Measurements from ENCODE around the gene SCLY.

SCLY gene

GRCh38 chr2:238077292-238077691, 16.5 kb downstream of the SCLY start:
- no peak for FAIRE-seq

DNA sequence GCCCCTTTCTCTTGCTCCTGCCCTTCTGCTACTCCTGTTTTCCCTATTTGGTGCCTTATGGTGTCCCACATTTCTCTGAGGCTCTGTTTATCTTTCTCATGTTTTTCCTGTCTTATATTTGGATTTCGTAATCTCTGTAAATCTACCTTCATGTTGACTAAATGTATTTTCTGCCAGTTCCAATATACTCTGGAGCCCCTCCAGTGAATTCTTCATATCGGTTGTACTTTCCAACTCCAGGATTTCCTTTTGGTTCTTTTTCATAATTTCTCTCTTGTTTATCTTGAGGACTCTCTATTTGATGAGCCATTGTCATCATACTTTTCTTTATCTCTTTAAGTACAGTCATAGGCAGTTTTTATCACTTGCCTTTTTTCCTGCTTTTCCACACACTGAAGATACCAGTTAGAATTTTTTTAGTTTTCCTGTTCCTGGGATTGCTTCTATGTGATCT, 19.1 kb downstream of the SCLY start:
- no peak for FAIRE-seq

- no peak for FAIRE-seq
Measured at GRCh38 chr2:238080518-238080917, 19.7 kb downstream of the SCLY start.

GRCh38 chr2:238081150-238081549, 20.3 kb downstream of the SCLY start:
- no peak for FAIRE-seq

- no peak for FAIRE-seq
Measured at GRCh38 chr2:238081561-238081960, 20.8 kb downstream of the SCLY start.

- FAIRE-seq, result no peak
Measured at GRCh38 chr2:238082151-238082550, 21.4 kb downstream of the SCLY start.

DNA sequence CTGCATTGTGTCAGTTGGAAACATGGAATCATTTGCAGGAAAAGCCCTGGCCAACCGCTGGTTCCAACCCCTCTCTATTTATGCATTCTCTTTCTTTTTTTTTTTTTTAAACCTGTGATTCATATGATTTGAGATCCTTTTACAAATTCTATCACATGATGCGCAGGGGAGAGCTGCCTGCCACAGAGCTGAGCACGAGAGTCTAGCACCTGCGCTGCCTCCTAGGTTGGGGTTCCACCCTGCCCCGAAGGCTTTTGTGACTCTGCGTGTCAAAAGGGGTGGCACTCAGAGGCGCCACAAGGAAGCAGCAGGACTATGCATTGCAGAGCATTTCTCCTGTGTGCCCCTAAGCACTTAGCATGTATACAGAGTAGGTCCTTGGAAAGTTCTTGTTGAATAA, 22.0 kb downstream of the SCLY start:
- FAIRE-seq, result no peak

DNA sequence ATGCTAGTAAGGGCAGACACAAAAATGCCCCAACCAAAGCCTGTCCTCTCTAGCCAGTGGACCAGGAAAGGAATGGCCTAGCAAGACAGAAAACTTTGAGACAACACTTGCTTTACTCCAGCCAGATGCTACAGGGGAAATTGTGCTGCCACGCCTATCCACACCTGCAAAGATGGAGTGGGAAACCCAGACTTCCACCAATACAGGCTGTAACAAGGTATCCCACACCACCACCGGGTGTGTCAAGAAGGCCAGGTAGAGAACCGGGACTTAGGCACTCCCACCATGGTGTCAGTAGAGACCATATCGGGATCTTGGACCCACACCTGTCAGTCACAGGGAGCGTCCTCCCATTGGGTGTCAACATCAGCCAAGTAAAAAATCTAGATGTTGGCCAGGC, 23.1 kb downstream of the SCLY start:
- FAIRE-seq, result no peak

DNA sequence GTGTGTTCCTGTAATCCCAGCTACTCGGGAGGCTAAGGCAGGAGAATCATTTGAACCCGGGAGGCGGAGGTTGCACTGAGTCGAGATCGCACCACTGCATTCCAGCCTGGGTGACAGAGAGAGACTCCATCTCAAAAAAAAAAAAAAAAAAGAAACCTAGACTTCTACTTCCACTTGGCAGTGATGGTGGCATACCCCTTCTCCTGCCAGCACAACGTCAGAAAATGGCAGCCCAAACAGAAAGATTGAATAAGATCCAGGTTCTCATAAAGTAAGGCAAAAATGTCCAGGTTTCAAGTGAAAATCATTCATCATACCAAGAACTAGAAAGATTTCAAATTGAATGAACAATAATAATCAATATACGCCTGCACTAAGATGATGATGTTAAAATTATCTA, 24.0 kb downstream of the SCLY start:
- FAIRE-seq, result no peak

DNA sequence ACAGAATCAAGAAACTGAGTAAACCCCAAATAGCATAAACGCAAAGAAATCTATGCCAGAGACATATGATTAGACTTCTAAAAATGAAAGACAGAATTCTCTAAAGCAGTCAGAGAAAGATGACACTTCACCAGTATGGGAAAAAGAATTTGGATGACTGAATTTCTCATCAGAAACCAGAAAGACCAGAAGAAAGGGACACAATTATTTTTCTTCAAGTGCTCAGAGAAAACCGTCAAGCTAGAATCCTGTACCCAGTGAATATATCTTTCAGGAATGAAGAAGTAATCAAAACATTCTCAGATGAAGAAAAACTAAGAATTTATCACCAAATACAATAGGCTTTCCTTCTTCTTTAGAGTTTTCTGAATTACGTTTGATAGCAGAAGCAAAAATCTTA, 25.1 kb downstream of the SCLY start:
- FAIRE-seq, result no peak

DNA sequence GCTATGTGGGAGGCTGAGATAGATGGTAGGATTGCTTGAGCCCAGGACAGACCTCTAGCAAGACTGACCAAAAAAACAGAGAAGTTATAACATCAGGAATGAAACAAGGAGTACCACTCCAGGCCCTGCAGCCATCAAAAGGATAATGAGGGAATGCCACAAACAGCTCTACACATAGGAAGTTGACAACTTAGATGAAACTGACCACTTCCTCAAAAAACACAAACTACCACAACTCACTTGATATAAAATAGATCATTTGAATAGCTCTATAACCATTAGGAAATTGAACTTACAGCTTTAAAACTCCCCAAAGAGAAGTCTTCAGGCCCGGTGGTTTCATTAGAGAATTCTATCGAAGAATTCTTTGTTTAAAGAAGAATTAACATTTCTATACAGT, 26.4 kb downstream of the SCLY start:
- no peak for FAIRE-seq

DNA sequence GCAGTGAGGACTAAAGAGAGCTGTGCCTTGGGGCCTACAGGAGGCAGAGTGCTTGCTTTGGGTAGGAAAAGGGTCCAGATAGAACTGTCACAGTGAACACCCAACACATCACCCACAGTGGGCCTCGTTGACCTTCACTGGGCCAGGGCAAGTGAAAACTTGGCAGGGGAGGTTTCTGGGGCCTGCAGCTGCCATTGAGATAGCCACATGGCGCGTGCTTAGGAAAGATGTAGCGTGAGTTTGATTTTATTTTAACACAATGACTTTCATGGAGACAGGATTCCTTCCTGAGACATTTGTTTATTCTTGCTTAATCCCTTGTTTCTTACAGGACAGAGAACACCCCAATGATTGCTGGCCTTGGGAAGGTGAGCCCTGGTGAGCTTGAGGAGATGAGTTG, 30.1 kb downstream of the SCLY start:
- no peak for FAIRE-seq

DNA sequence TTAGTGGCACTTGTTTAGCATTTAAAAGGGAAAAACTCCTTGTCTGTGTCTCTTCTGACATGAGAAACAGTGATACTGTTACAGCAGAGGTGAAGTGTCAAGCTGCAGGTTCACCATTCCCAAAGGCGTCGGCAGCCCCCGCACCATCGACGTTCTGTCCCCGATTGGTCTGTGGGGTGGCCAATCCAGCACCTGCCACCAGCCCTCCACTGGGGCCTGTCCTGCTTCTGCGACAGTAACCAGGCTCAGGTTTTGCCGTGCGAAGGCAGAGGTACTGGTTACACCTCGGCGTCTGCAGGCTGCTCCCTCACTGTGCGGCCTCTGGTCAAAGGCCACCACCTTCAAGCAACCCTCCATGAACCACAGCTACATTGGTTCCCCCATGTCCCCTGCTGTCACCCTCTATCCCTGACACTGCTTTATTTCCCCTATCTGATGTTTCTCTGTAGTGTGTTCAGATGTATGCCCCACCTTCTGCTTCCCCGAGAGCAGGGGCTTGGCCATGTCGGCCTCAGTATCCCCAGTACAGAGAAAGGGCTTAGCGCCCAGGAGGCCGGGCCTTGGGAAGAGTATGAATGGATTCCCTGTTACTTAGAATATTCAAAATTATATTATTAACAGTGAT, 30.7 kb downstream of the SCLY start:
- FAIRE-seq, result no peak

- FAIRE-seq, result no peak
Measured at GRCh38 chr2:238092486-238093035, 31.8 kb downstream of the SCLY start.

DNA sequence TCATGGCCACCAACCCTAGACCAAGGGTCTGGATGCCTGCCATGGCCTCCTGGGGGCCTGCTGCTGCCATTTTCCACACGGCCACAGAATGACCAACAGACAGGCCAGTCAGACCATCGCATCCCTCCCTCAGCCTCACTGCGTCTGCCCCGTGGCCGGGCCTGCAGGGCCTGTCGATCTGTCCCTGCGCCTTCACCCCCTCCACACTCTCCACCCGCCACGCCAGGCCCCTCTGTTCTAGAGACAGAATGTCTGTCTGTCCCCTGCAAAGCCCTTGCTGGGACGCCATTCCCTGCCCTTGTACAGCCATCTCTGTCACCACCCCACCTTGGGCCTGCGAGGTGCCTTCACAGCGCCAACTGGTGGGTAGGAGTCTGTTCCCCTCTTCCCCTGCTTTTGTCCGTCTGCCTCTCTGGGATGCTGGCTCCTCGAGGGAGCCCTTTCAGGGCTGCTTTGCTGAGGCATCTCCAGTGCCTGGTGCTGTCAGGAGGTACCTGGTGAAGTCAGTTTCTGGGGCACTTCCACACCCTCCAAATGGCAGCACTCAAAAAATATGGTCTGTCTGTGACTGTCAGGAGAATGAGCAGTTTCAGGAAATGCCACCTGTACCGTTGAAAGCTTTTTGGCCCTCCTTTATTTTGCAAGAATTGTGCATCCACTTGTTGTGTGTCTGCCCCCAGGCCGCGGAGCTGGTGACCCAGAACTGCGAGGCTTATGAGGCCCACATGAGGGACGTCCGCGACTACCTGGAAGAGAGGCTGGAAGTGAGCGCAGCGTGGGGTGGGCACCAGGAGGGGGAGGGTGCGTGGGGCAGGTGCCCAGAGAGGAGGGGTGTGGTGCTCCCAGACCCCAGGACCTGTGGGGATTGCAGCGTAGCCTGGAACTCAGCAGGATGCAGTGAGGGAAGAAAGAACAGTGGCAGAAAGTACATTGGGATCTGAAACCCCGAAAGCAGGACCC, 32.7 kb downstream of the SCLY start:
- FAIRE-seq, result no peak

DNA sequence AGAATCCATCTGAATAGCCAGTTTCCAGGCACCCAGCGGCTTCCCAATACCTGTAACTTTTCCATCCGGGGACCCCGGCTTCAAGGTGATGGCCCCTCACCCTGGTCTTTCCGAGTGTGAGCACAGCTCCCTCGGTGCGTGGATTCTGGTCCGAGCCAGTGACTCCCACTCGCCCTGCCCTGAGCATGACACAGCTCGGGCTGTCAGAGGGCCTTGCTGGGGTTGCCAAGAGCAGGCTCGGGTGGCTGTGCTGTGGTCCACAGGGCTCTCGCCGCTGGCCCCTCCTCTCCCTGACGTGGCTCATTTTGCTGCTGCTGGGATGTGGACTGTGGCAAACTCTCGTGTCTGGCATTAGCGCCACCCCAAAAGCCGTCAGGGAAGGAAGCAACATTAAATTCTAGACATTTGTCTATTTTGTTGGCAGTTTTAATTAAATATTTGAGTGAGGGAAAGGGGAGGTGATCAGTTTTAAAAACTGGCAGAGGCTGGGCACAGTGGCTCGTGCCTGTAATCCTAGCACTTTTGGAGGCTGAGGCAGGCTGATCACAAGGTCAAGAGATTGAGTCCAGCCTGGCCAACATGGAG, 33.7 kb downstream of the SCLY start:
- FAIRE-seq, result no peak

GRCh38 chr2:238095143-238095542, 34.3 kb downstream of the SCLY start:
- FAIRE-seq, result no peak

GRCh38 chr2:238096311-238097011, 35.7 kb downstream of the SCLY start:
- no peak for FAIRE-seq

DNA sequence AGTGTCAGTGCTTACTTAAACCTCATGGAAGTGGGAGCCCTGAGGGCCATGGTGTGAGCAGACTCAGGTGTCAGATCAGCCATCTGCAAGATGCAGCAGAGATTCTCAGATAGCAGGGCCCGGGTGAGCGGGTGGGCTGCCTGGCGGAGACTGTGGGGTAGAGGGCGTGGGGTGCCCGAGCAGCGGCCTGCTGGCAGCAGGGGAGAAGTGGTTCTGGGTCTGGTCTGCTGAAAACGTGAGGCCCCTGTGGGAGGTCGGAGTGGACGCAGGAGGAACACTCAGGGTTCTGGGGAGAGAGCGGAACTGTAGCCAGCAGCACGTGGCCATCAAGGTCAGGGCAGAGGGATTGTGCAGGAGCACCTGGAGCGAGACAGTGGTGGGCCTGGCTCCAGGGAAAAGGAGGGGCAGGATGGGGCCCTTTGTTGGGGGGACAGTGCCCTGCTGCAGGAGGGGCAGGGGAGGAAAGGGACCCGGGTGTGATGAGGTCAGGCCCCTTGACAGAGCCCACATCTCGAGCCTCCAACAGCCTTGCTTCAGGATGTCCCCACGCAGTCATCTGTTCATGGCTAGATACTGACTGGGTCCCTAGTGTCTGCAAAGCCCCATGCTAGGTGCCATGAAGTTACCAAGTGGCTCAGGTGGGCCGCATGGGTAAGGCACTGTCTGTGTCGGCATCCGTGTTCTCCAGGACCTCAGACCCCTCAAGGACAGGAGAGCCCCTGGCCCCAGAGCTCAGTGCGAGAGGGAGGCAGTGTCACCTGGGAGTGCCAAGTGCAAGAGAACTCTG, 36.6 kb downstream of the SCLY start:
- no peak for FAIRE-seq

- FAIRE-seq, result no peak
Measured at GRCh38 chr2:238097988-238098871, 37.4 kb downstream of the SCLY start.

All from A204.1 (cell line).